Adrenal gland (tissue), 5 donors: ENCODE measurements around the gene DLK1.

ENCODE experiments used
- POLR2A ChIP-seq, 2 donors: fragments of 450-650 bp; IDR thresholded peaks; one replicate each; pipeline ENCODE4 v1.6.1; 2017; ENCODE audit warnings: antibody characterized with exemption in 2 of 2, mild to moderate bottlenecking in 2 of 2, moderate library complexity in 1 of 2
- TF ChIP-seq, protein P1 (sequence below), 6 experiments: fragments of 450-650 bp in 4 of 6; fragments of 200-600 bp in 2 of 6; sonication (generic) in 1 of 6; IDR thresholded peaks; 1 replicate in 5 of 6; 2 replicates in 1 of 6; pipeline versions ENCODE4 v1.5.1 to v1.8.0; 2016 to 2021; ENCODE audit warnings: antibody characterized with exemption in 6 of 6, mild to moderate bottlenecking in 2 of 6, moderate library complexity in 1 of 6
- donor health status: DM: no; HTN: no; CAD: no.

DNA sequence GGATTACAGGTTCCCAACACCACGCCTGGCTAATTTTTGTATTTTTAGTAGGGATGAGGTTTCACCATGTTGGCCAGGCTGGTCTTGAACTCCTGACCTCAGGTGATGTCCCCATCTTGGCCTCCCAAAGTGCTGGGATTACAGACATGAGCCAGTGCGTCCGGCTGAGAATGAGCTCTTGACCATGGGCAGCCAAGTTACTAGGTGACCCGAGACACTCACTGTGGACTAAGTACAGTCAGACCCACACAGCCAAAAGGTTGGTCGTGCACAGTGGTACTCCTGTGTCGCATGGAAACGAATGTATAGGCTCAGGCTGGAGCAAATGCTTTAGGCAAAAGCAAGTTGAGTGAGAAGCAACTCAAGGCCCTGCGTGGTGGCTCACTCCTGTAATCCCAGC is 21.0 kb downstream of the DLK1 start:
- TF ChIP-seq POLR2A (IDR thresholded peaks at IDR 0.05): no peak
- TF ChIP-seq, protein P1, sequence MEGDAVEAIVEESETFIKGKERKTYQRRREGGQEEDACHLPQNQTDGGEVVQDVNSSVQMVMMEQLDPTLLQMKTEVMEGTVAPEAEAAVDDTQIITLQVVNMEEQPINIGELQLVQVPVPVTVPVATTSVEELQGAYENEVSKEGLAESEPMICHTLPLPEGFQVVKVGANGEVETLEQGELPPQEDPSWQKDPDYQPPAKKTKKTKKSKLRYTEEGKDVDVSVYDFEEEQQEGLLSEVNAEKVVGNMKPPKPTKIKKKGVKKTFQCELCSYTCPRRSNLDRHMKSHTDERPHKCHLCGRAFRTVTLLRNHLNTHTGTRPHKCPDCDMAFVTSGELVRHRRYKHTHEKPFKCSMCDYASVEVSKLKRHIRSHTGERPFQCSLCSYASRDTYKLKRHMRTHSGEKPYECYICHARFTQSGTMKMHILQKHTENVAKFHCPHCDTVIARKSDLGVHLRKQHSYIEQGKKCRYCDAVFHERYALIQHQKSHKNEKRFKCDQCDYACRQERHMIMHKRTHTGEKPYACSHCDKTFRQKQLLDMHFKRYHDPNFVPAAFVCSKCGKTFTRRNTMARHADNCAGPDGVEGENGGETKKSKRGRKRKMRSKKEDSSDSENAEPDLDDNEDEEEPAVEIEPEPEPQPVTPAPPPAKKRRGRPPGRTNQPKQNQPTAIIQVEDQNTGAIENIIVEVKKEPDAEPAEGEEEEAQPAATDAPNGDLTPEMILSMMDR (IDR thresholded peaks at IDR 0.05): no peak
